ENCODE results near the gene TNFAIP2.
"Not testable (repeated sequence)": the region's sequence is repeated elsewhere in the genome, so short reads cannot be mapped to it uniquely, and the experiment has no call there.

TNFAIP2 gene

GRCh38 chr14:103107455-103107854 is 15.8 kb upstream of the TNFAIP2 start:
- no peak for DNase-seq (ENCODE audit: low spot score)

- no peak for DNase-seq (ENCODE audit: low spot score)
Observed at GRCh38 chr14:103107941-103108748, 15.1 kb upstream of the TNFAIP2 start.

- DNase-seq (ENCODE audit: low spot score) = peak; percentile 15
Observed at GRCh38 chr14:103108749-103109207, 14.5 kb upstream of the TNFAIP2 start.

GRCh38 chr14:103109535-103110441 is 13.5 kb upstream of the TNFAIP2 start:
- no peak for DNase-seq (ENCODE audit: low spot score)

GRCh38 chr14:103110681-103111231 is 12.5 kb upstream of the TNFAIP2 start:
- no peak for DNase-seq (ENCODE audit: low spot score)

- DNase-seq (ENCODE audit: low spot score) = no peak
Observed at GRCh38 chr14:103111232-103111868, 11.9 kb upstream of the TNFAIP2 start.

GRCh38 chr14:103112400-103113243 is 10.6 kb upstream of the TNFAIP2 start:
- no peak for DNase-seq (ENCODE audit: low spot score)

- no peak for DNase-seq (ENCODE audit: low spot score)
Observed at GRCh38 chr14:103113303-103113702, 10.0 kb upstream of the TNFAIP2 start.

- no peak for DNase-seq (ENCODE audit: low spot score)
Observed at GRCh38 chr14:103113774-103114173, 9.5 kb upstream of the TNFAIP2 start.

- peak; percentile 20 for DNase-seq (ENCODE audit: low spot score)
Observed at GRCh38 chr14:103115086-103115679, 8.1 kb upstream of the TNFAIP2 start.

GRCh38 chr14:103115845-103116572 is 7.3 kb upstream of the TNFAIP2 start:
- no peak for DNase-seq (ENCODE audit: low spot score)

GRCh38 chr14:103116636-103117035 is 6.6 kb upstream of the TNFAIP2 start:
- no peak for DNase-seq (ENCODE audit: low spot score)

GRCh38 chr14:103117499-103117898 is 5.8 kb upstream of the TNFAIP2 start:
- DNase-seq (ENCODE audit: low spot score) = not testable (repeated sequence)

GRCh38 chr14:103118018-103118662 is 5.1 kb upstream of the TNFAIP2 start:
- no peak for DNase-seq (ENCODE audit: low spot score)

- DNase-seq (ENCODE audit: low spot score) = no peak
Observed at GRCh38 chr14:103118663-103119404, 4.4 kb upstream of the TNFAIP2 start.

GRCh38 chr14:103119527-103119926 is 3.7 kb upstream of the TNFAIP2 start:
- DNase-seq (ENCODE audit: low spot score) = not testable (repeated sequence)

- DNase-seq (ENCODE audit: low spot score) = no peak
Observed at GRCh38 chr14:103121121-103121845, 2.0 kb upstream of the TNFAIP2 start.

All from activated CD4-positive, alpha-beta T cell treated with anti-CD3 and anti-CD28 coated beads, Interleukin-2, Interleukin-4, amounts not matched to agents 100 ng/mL and 50 ng/mL, durations not matched to agents 16 hours and 8 hours (primary cell).